ENCODE data around the gene TXNL4A.

Gene TXNL4A

GRCh38 chr18:79949697-79950487, 38.5 kb downstream of the TXNL4A start:
- no peak for DNase-seq

DNA sequence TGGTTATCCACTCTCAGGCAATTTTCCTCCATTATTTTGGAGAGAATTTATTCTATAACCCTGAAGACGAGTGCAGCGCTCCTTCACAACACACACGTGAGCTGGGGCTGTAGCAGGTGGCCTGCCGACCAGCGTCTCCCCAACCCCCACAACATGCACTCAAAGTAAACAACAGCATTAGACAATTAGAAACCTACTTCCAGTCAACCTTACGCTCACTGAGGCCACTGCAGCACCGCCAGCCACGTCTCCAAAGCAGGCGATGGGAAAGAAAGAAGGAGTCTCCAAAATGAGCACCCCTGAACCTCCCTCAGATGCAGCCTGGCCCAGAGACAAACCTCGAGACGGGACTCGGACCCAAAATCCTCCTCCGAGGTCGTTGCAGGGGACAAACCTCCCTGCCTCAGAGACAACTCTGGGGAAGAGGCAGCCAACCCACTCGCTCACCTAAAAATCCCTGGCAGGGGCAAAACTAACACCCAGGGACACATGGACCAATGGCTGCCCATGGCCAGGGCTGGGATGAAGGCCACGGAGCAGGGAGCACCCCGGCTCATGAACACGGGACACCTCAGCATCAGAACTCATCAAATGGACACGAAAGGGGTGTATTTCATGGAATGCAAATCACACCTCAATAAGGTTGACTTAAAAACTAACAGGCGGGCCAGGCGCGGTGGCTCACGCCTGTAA, 39.5 kb downstream of the TXNL4A start:
- DNase-seq = no peak

GRCh38 chr18:79947881-79948610, 40.3 kb downstream of the TXNL4A start:
- no peak for DNase-seq

- no peak for DNase-seq
These were observed 41.2 kb downstream of the TXNL4A start for GRCh38 chr18:79947054-79947755.

GRCh38 chr18:79945118-79946042, 43.0 kb downstream of the TXNL4A start:
- DNase-seq = no peak

- no peak for DNase-seq
These were observed 43.6 kb downstream of the TXNL4A start for GRCh38 chr18:79944746-79945117.

GRCh38 chr18:79944126-79944731, 44.1 kb downstream of the TXNL4A start:
- no peak for DNase-seq

DNA sequence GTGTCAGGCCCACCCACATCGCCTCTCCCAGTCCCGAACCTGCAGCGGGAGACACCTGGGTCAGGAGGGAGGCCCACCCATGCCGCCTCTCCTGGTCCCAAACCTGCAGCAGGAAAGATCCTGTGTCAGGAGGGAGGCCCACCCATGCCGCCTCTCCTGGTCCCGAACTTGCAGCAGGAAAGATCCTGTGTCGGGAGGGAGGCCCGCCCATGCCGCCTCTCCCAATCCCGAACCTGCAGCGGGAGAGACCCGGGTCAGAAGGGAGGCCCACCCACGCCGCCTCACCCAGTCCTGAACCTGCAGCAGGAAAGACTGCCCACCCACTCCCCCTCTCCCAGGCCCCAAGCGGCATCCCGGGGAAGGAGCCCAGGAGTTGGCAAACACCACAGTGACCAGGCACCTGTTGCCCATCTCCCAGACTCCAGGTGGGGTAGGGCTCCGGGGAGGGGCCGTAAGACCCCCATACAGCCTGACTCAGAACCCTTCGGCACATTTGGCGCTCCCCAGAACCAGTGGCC, 44.7 kb downstream of the TXNL4A start:
- DNase-seq = no peak

DNA sequence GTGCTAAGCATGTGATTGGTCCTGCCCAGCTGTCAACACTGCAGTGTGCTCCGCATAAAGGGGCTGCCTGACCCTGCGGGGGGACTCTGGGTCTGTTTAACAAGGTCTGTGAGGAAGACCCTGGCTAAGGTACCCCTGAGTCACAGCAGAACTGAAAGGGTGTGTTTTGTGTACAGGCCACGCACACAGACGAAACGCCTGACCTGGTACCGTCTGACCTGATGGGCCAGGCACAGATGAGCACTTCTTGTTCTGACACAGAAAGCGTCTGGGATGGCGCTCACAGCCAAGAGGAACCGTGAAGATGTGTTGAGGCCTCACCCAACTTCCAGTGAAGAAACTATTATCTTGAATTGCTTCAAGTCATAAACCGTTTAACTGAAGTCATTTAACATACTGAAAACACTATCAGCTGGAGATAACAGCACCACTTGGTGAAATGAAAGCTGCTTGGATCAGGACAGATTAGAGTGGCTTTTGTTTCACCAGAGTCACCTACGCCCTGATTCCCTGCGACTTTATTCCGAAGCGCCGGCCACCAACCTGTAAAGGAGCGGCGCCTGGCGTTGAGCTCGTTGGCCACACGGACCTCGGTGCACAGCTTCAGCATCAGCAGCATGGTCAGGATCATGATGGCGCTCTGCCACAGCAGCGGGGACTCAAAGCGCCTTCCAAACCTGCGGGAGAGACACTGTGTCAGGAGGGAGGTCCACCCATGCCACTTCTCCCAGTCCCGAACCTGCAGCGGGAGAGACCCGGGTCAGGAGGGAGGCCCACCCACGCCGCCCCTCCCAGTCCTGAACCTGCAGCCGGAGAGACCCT, 45.4 kb downstream of the TXNL4A start:
- DNase-seq = no peak

DNA sequence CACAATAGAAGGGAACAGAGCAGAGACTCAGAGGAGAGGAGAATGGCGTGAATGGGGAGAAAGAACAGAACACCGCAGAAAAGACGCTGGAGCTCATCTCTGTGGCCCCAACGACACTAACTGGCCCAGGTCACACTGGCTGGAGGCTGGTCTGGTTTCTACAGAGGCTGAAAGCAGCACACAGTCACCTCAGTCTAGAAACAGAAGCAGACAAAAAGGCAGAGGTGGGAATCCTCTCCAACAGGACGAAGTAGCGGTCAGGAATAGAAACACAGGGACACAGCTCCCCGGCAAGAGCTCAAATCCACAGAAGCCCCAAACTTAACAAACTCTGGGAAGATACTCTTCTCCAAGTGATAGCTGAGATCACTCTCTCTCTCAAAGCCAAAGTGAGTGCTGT, 46.2 kb downstream of the TXNL4A start:
- no peak for DNase-seq

- DNase-seq = no peak
These were observed 46.8 kb downstream of the TXNL4A start for GRCh38 chr18:79941473-79942119.

GRCh38 chr18:79940814-79941472, 47.4 kb downstream of the TXNL4A start:
- DNase-seq = no peak

DNA sequence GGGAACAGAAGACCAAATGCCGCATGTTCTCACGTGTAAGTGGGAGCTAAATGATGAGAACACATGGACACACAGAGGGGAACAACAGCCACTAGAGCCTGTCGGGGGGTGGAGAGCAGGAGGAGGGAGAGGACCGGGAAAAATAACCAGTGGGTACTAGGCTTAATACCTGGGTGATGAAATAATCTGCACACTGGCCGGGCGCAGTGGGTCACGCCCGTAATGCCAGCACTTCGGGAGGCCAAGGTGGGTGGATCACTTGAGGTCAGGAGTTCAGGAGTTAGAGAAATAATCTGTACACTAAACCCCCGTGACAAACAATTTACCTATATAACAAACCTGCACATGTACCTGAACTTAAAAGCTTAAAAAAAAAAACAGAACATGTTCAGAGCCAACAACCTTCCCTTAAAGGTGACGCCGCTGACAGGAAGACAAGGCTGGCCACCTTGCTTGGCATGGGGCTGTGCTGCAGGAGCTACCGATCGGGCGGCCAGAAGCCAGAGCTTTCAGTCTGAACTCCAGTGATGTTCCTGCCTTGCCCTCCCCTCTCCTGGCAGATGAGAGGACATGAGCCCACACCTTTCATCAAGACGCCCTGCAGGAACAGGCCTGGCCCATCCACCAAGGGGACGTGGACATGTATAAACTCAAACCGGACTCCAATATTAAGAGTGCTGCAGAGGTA, 48.1 kb downstream of the TXNL4A start:
- no peak for DNase-seq

DNA sequence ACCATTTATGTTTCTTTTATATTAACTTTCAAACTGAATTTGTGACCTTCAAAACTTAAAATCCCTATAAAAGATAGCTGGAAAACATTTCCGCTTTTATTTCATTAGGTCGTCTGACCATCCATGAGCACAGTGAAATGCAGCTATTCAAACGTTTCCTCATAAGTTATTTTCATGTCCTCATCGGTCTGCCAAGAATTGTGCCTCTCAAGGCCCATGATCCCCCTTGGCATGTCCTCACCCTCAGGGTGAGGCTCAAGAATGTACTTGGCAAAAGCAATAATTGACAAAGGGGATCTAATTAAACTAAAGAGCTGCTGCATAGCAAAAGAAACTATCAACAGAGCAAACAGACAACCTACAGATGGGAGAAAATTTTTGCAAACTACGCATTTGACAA, 49.3 kb downstream of the TXNL4A start:
- DNase-seq = no peak

DNA sequence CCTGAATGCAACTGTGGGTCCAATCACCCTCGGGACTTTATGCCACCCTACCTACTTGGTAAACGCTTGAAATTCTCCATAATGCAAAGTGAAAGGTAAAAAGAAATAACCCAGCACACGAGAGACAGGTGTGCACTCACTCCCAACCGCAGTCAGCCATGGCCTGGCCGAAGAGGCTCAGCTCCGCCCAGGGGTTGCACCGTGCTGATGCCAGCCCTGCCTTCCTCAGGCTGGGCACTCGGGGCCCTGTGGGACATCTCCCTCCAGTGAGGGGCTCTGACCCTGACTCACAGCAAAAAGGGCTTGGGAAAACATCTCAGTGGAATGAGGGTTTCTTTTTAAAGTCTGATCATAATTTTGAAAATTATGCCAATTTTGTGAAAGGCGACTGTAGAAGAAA, 50.2 kb downstream of the TXNL4A start:
- no peak for DNase-seq

DNA sequence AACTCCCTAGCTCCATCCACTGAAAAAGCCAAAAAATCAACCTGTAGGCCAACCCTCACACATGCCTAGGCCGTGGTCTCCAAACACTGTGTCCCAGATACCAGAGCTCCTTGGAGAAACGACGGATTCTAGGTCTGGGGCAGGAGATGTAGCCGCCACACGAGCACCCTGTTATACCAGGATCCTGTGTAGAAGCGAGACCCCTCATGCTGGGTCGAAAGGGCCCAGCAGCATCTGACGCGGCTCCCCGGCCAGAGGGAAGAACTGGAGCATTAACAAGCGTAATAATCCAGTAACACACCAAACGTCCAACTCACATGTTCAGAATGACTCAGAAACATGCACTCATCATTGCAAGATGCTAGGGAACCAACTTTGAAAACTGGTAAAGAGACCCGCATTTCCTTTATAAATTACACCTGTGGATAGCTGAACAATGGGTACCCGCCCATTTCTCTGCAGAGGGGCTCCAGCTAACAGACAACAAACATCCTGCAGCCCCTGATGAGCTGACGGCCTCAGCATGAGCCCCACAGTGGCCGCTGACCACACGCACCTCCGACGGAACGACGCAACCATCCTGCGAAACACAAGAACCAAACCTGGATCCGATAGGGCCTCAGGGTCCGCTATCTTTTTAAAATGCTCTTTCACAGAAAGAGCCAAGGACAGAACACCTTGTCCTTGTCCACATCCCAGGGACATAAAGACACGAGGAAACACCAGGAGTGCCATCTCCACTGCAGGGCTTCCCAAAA, 51.1 kb downstream of the TXNL4A start:
- no peak for DNase-seq

DNA sequence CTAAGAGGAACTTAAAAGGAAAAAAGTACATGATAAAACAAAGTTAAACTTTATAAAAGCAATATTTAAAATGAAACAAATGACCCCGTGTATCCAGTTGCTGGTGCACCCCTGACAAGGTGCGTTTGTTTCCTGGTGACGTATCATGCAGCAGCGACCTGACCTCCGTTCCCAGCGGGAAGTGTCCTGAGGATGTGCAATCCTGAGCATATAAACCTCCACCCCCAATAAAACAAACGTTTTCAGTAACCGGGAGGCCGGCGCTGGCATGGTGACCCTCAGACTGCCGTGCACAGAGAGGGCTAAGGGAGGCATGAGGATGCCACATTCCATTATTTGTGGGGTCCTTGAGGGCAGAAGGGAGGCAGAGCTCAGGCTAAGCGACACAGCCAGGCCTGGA, 51.7 kb downstream of the TXNL4A start:
- no peak for DNase-seq

Data from right kidney (tissue), 1 donor.